ENCODE results near the gene TNRC6C.

The TNRC6C gene

GRCh38 chr17:78092794-78093324 is 134.4 kb downstream of the TNRC6C start:
- no peak for DNase-seq

GRCh38 chr17:78095035-78095434 is 136.5 kb downstream of the TNRC6C start:
- DNase-seq = no peak

DNA sequence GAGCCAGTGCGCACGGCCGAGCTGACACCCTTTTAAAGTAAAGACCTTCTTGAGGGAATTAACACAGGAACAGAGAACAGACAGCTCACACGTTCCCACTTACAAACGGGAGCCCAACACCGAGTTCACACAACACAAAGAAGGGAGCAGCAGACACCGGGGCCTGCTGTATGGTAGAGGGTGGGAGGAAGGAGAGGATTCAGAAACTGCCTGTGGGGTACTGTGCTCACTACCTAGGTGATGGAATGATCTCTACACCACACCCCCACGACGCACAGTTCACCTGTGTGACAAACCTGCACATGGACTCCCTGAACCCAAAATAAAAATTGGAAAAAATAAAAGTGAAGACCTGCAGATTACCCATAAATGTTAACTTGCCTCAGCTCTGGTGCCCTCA is 137.6 kb downstream of the TNRC6C start:
- no peak for DNase-seq

GRCh38 chr17:78101112-78101511 is 142.6 kb downstream of the TNRC6C start:
- no peak for DNase-seq

DNA sequence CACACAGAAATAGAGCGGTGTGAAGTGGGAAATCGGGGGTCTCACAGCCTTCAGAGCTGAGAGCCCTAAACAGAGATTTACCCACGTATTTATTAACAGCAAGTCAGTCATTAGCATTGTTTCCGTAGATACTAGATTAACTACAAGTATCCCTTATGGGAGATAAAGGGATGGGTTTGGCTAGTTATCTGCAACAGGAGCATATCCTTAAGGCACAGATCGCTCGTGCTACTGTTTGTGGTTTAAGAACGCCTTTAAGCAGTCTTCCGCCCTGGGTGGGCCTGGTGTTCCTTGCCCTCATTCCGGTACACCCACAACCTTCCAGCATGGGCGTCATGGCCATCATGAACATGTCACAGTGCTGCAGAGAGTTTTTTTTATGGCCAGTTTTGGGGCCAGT is 143.0 kb downstream of the TNRC6C start:
- no peak for DNase-seq

- DNase-seq = no peak
Observed at GRCh38 chr17:78103311-78103710, 144.8 kb downstream of the TNRC6C start.

GRCh38 chr17:78104540-78104941 is 146.0 kb downstream of the TNRC6C start:
- no peak for DNase-seq

DNA sequence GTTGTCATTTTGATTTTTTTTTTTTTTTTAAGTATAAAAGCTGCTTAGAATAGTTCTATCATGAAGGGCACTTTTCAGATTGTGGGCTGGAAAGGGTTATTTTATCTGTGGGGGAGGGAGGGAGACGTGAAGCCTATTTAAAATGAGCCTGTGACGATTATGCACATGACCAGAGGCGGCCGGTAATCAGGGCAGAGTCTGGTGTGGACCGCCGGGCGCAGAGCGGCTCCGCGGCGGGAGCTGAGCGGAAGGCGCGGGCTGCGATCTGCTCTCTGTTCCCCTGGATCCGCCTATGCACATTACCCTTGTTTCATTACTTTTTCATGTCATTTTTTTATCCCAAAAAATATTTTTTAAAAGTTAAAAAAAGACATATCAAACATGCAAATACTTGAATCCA is 146.6 kb downstream of the TNRC6C start:
- peak; percentile 24 for DNase-seq

DNA sequence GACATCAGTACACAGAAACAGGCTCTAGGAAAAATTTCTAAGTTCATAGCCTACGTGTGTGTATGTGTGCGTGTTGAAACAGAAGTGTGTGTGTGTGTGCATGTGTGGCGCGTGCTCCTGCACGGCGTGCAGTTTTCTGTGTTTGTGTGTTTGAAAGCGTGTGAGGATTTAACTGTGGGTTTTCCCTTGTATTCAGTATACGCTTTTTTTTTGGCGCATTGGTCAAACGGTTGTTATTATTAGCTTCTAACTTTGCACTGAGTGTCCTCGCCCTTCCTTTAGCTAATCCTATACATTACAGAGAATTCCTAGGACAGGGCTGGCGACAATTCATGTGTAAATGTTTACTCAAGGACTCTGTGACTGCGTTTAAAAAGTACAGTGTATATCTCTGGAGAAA is 147.0 kb downstream of the TNRC6C start:
- no peak for DNase-seq

GRCh38 chr17:78106211-78106610 is 147.7 kb downstream of the TNRC6C start:
- no peak for DNase-seq

GRCh38 chr17:78107457-78107856 is 149.0 kb downstream of the TNRC6C start:
- peak; percentile 54 for DNase-seq

GRCh38 chr17:78107976-78108725 is 149.6 kb downstream of the TNRC6C start:
- no peak for DNase-seq

- DNase-seq = no peak
Observed at GRCh38 chr17:78108726-78109488, 150.4 kb downstream of the TNRC6C start.

DNA sequence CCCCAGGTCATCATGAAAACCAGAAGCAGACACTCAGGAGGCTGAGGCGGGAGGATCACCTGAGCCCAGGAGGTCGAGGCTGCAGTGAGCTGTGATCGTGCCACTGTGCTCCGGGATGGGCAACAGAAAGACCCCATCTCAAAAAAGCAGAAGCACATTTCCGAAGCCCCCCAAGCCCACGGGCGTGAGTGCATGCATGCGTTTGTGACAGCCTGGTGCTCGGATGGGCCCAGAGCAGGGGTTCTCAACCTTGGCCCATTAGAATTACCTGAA is 150.9 kb downstream of the TNRC6C start:
- no peak for DNase-seq

DNA sequence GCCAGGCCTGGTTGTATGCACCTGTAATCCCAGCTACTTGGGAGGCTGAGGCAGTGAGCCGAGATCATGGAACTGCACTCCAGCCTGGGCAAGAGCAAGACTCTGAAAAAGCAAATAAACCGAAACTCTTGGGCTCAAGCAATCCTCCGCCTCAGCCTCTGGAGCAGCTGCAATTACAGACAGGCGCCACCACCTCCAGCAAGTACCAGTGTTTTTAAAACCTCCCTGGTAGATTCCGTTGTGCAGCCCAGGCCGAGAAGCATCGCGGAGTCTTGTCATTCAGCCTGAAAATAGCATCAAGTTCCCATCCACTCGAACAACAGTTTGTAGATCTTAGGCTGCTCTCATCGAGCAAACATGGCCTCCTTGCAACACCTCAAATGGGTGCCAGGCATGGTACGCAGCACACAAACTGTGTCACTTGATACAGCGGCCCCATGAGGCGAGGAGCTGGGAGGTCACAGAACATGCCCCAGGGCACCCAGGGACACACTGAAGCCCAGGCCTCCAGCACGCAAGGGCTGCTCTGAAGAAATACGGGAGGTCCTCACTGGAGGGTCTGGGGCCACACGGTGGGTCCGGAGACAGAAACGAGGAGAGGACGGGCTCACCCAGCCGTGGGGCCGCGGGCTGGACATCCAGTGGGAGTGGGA is 152.0 kb downstream of the TNRC6C start:
- DNase-seq = no peak

GRCh38 chr17:78111016-78111726 is 152.7 kb downstream of the TNRC6C start:
- no peak for DNase-seq

GRCh38 chr17:78111727-78112517 is 153.4 kb downstream of the TNRC6C start:
- no peak for DNase-seq

DNA sequence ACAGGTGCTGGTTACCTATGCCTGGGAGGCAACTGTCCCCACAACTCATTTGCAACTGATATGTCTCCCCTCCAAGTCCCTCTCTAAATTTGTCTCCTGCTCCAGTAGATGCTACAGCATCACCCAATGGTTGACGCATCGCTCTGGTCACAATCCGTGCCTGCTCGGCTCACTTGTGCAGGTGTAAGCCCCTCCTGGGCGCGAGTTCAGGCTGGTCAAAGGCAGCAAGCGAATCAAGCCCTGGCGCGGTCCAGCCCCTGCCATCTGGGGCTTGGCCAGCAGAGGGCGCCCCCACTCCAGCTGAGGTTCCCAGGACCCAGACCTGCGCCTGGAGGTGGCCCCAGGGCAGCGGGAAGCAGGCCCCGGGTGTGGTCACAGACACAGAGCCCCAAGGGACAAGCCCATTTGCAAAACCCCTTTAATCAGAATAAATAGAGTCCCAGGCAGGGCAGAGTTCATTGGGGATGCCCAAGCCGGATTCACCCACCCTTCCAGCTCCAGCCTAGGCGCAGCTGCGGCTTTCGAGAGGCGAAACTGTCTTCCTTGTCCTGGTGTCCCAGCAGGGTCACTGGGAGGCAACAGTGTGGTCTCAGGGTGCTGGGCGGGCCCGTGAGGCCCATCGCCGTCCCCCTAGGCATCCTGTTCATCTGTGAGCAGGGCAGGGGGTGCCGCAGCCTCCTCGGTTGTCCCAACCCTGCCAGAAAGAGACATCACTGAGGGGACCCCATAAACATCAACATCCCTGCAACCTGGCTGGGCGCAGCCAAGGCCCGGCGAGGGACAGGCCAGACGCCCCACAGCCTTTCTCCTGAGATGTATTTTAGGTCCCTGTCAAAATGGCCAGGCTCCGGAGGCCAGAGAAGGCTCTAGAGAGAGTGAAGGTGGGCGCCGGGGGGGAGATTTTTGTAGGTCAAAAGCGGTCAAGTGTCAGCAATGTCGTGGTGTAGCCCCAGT is 154.3 kb downstream of the TNRC6C start:
- DNase-seq = peak; percentile 85

GRCh38 chr17:78113804-78114785 is 155.6 kb downstream of the TNRC6C start:
- no peak for DNase-seq
